Pancreas (tissue), 10 donors: ENCODE results near the gene ZXDC. TPM values are rescaled to one million over a fixed set of nuclear protein-coding genes. Genes with fewer than 3 reads are reported as not detected.

Experiments used
- ATAC-seq, 4 donors: fragments of 200-7000 bp; cut with Tn5 transposase; one replicate each; pipeline versions ENCODE4 v1.8.0 to v1.9.1; 2020; ENCODE audit warnings: mild to moderate bottlenecking in 4 of 4, moderate library complexity in 4 of 4
- DNase-seq, 6 donors: peaks; one replicate each; pipeline ENCODE4 v3.0.0-alpha.2; 2020
- FAIRE-seq: peaks from 2 replicates; lab custom pipeline; 2012; peaks lifted over from hg19 to GRCh38; lab: Jason Lieb, UNC
- H3K27ac ChIP-seq, 4 donors: fragments of 200-600 bp; sonication (generic); 1 replicate in 3 of 4; 2 replicates in 1 of 4; pipeline versions ENCODE4 v1.5.0 to v1.8.0; 2020
- H3K27me3 ChIP-seq, 4 donors: fragments of 200-600 bp; one replicate each; pipeline ENCODE4 v1.8.0; 2021
- H3K36me3 ChIP-seq, 3 donors: fragments of 200-600 bp; sonication (generic) in 1 of 3; one replicate each; pipeline versions ENCODE4 v1.5.0 to v1.8.0; 2020 to 2021
- H3K4me1 ChIP-seq, 3 donors: fragments of 200-600 bp; one replicate each; pipeline ENCODE4 v1.8.0; 2021
- H3K4me3 ChIP-seq, 4 donors: fragments of 200-600 bp; sonication (generic) in 2 of 4; one replicate each; pipeline versions ENCODE4 v1.5.0 to v1.8.0; 2020 to 2021
- H3K9me3 ChIP-seq, 4 donors: fragments of 200-600 bp; one replicate each; pipeline ENCODE4 v1.8.0; 2021
- CTCF ChIP-seq, 4 donors: fragments of 200-600 bp; sonication (generic) in 3 of 4; IDR thresholded peaks; one replicate each; pipeline versions ENCODE4 v1.5.0 to v1.8.0; 2021; ENCODE audit warnings: antibody characterized with exemption in 4 of 4
- WGBS, 2 donors: extraction: QIAGEN DNeasy Blood & Tissue Kit; methylation state at CpG; one replicate each; pipeline ENCODE4 v1.1.7; 2013; 5-methylcytosine and 5-hydroxymethylcytosine counted together
- intact Hi-C, 3 donors: fragments of 100-400 bp; cut with DNase I; formaldehyde crosslinking; loops; one replicate each; pipeline versions ENCODE4 v1.11.1 to v1.14.2; 2022
- polyA plus RNA-seq, 2 donors: library from polyadenylated mRNA; stranded (reverse); fragments of 200-250 nt; gene quantifications; one replicate each; pipeline ENCODE4 v1.2.3, GENCODE V29; 2013
- total RNA-seq, 6 donors: library from RNA; stranded (reverse); fragmentation: NEBNext Ultra II Directional in 4 of 6; extraction: Animal tissue kit (Norgen Biotek cat#: 25700) in 4 of 6; gene quantifications; one replicate each; pipeline versions ENCODE4 v1.2.1 to v1.2.4, GENCODE V29; 2021 to 2023
- donor health status: healthy with polysubstance abuse.
- donor health status: DM: no; HTN: no; CAD: no; lungs with moderate emphysema.
- donor health status: DM: no; HTN: no; CAD: no.
- donor health status: control.
- donor health status: control.
- donor health status: Bipolar disorder and iron deficiency.
- donor health status: DM: yes; HTN: yes; CAD: no.
- donor health status: DM: no; HTN: no; CAD: no.
- donor health status: DM: no; HTN: no; CAD: no.
- donor health status: DM: yes; HTN: yes; CAD: no.

The ZXDC gene
- total and polyA plus RNA-seq, 8 donors = 19.4 to 26.1 (median 20.9) TPM

- no peak for TF ChIP-seq CTCF (IDR thresholded peaks at IDR 0.05)
- Histone ChIP-seq H3K4me1 (no peaks in the 10 kb centered on the region), H3K9me3 (no peaks in the 10 kb centered on the region), H3K4me3 (no peak overlapping the region), H3K27me3 (no peaks in the 10 kb centered on the region), H3K36me3 (no peaks in the 10 kb centered on the region), H3K27ac (no peak overlapping the region)
- FAIRE-seq (no peak), ATAC-seq (no peak), DNase-seq (peak in 2 of 6 donors; percentile 50 to 61)
- intact Hi-C loops = no loop called here
- WGBS, 2 donors = 89 to 95% methylated on average over 13 of the region's 13 CpGs
Measured at GRCh38 chr3:126397610-126398422, 77.9 kb downstream of the ZXDC start.

GRCh38 chr3:126396536-126396935, 79.2 kb downstream of the ZXDC start:
- TF ChIP-seq CTCF (IDR thresholded peaks at IDR 0.05) = no peak
- Histone ChIP-seq H3K27ac (no peak overlapping the region), H3K9me3 (no peaks in the 10 kb centered on the region), H3K36me3 (no peaks in the 10 kb centered on the region), H3K27me3 (no peaks in the 10 kb centered on the region), H3K4me3 (no peak overlapping the region), H3K4me1 (no peaks in the 10 kb centered on the region)
- DNase-seq (peak in 1 of 6 donors; percentile 33), ATAC-seq (no peak), FAIRE-seq (no peak)
- intact Hi-C loops = no loop called here
- WGBS, 2 donors = 92 to 94% methylated on average over 5 of the region's 5 CpGs

GRCh38 chr3:126395846-126396513, 79.7 kb downstream of the ZXDC start:
- 91 to 94% methylated on average over 6 of the region's 6 CpGs for WGBS, 2 donors
- TF ChIP-seq CTCF (IDR thresholded peaks at IDR 0.05) = no peak
- H3K36me3 ChIP-seq = no peaks in the 10 kb centered on the region
- FAIRE-seq (no peak), DNase-seq (peak in 1 of 6 donors; percentile 27), ATAC-seq (no peak)
- H3K9me3 ChIP-seq = no peaks in the 10 kb centered on the region
- no peaks in the 10 kb centered on the region for H3K27me3 ChIP-seq
- H3K4me3 ChIP-seq = no peak overlapping the region
- H3K4me1 ChIP-seq = no peaks in the 10 kb centered on the region
- intact Hi-C loops = no loop called here
- H3K27ac ChIP-seq = no peak overlapping the region

- Histone ChIP-seq H3K9me3 (no peaks in the 10 kb centered on the region), H3K4me1 (no peaks in the 10 kb centered on the region), H3K27me3 (no peaks in the 10 kb centered on the region), H3K36me3 (no peaks in the 10 kb centered on the region), H3K4me3 (peak overlapping the region in 1 of 4 donors; percentile 22), H3K27ac (no peak overlapping the region)
- intact Hi-C loops = loop anchor here in 2 of 3 donors (5.0 kb wide), 2 partner anchors 138 to 263 kb away; no protein-coding TSS in a partner anchor
- FAIRE-seq = no peak
- TF ChIP-seq CTCF (IDR thresholded peaks at IDR 0.05) = no peak
- DNase-seq = peak in 1 of 6 donors; percentile 65
- WGBS, 2 donors = 20 to 24% methylated on average over 26 to 30 of the region's 30 CpGs
- ATAC-seq = peak in 1 of 4 donors; percentile 15
Measured at GRCh38 chr3:126394977-126395321, 80.7 kb downstream of the ZXDC start.
